Tibial nerve (tissue), 3 donors: ENCODE data around the gene DEFB131A.
"Not testable (repeated sequence)": the region's sequence is repeated elsewhere in the genome, so short reads cannot be mapped to it uniquely, and the experiment has no call there.

Source experiments
- CTCF ChIP-seq, 5 experiments: fragments of 200-600 bp in 3 of 5; fragments of 450-650 bp in 2 of 5; sonication (generic) in 3 of 5; IDR thresholded peaks; one replicate each; pipeline ENCODE4 v1.5.1; 2016 to 2019; ENCODE audit warnings: antibody characterized with exemption in 5 of 5, mild to moderate bottlenecking in 3 of 5, moderate library complexity in 2 of 5
- POLR2A ChIP-seq, 2 donors: fragments of 450-650 bp; IDR thresholded peaks; one replicate each; pipeline ENCODE4 v1.6.1; 2017; ENCODE audit warnings: antibody characterized with exemption in 2 of 2, mild to moderate bottlenecking in 2 of 2, moderate library complexity in 2 of 2

GRCh38 chr4:9488796-9489195 is 44.6 kb downstream of the DEFB131A start:
- TF ChIP-seq CTCF, POLR2A (IDR thresholded peaks at IDR 0.05): not testable (repeated sequence)
